D341Med (cell line): ENCODE results near the gene LAPTM5.
"Not testable (repeated sequence)": the region's sequence is repeated elsewhere in the genome, so short reads cannot be mapped to it uniquely, and the experiment has no call there.

Experiments
- DNase-seq: peaks from one replicate; pipeline ENCODE4 v3.0.0; 2012; ENCODE audit warnings: low spot score

Gene LAPTM5

GRCh38 chr1:30768830-30769718, 11.5 kb upstream of the LAPTM5 start:
- DNase-seq = no peak

- DNase-seq = no peak
Measured at GRCh38 chr1:30768159-30768829, 10.7 kb upstream of the LAPTM5 start.

GRCh38 chr1:30766948-30767347, 9.4 kb upstream of the LAPTM5 start:
- DNase-seq = not testable (repeated sequence)

GRCh38 chr1:30765556-30766434, 8.2 kb upstream of the LAPTM5 start:
- no peak for DNase-seq

- no peak for DNase-seq
Measured at GRCh38 chr1:30764939-30765555, 7.5 kb upstream of the LAPTM5 start.

GRCh38 chr1:30764396-30764795, 6.8 kb upstream of the LAPTM5 start:
- DNase-seq = no peak

- no peak for DNase-seq
Measured at GRCh38 chr1:30763651-30764248, 6.2 kb upstream of the LAPTM5 start.

GRCh38 chr1:30762930-30763650, 5.5 kb upstream of the LAPTM5 start:
- DNase-seq = no peak

GRCh38 chr1:30762152-30762929, 4.8 kb upstream of the LAPTM5 start:
- no peak for DNase-seq

- DNase-seq = no peak
Measured at GRCh38 chr1:30761381-30762151, 4.0 kb upstream of the LAPTM5 start.

GRCh38 chr1:30760596-30761324, 3.2 kb upstream of the LAPTM5 start:
- DNase-seq = no peak

GRCh38 chr1:30759718-30760281, 2.2 kb upstream of the LAPTM5 start:
- DNase-seq = no peak

GRCh38 chr1:30758785-30759380, 1.3 kb upstream of the LAPTM5 start:
- no peak for DNase-seq

GRCh38 chr1:30758121-30758688, 631 bp upstream of the LAPTM5 start:
- DNase-seq = no peak

GRCh38 chr1:30756545-30757351, 826 bp downstream of the LAPTM5 start:
- DNase-seq = no peak

GRCh38 chr1:30756206-30756544, 1.4 kb downstream of the LAPTM5 start:
- no peak for DNase-seq

- DNase-seq = no peak
Measured at GRCh38 chr1:30755746-30756145, 1.8 kb downstream of the LAPTM5 start.
